Ascending aorta (tissue), 2 donors: ENCODE data around the gene VSIG10L. TPM values are rescaled to one million over a fixed set of nuclear protein-coding genes. Genes with fewer than 3 reads are reported as not detected.

Experiments
- DNase-seq, 2 donors: peaks; one replicate each; pipeline ENCODE4 v3.0.0-alpha.2; 2019; ENCODE audit warnings: low spot score in 2 of 2
- H3K27ac ChIP-seq, 2 donors: fragments of 200-600 bp; sonication (generic); one replicate each; pipeline ENCODE4 v1.5.1; 2016 to 2017; ENCODE audit warnings: mild to moderate bottlenecking in 1 of 2
- H3K27me3 ChIP-seq: fragments of 200-600 bp; sonication (generic); one replicate; pipeline ENCODE4 v1.5.1; 2017
- H3K36me3 ChIP-seq, 2 donors: fragments of 200-600 bp; sonication (generic); one replicate each; pipeline ENCODE4 v1.5.1; 2016
- H3K4me1 ChIP-seq, 2 donors: fragments of 200-600 bp; sonication (generic); one replicate each; pipeline ENCODE4 v1.5.1; 2016 to 2017; ENCODE audit warnings: mild to moderate bottlenecking in 1 of 2
- H3K4me3 ChIP-seq, 2 donors: fragments of 200-600 bp; sonication (generic); one replicate each; pipeline ENCODE4 v1.5.1; 2016 to 2017; ENCODE audit warnings: mild to moderate bottlenecking in 1 of 2
- H3K9me3 ChIP-seq, 2 donors: fragments of 200-600 bp; sonication (generic); one replicate each; pipeline ENCODE4 v1.5.1; 2016
- intact Hi-C: fragments of 100-400 bp; cut with DNase I; formaldehyde crosslinking; loops from one replicate; pipeline ENCODE4 v1.15.1; 2023
- total RNA-seq: library from RNA; depleted of rRNA; stranded (reverse); fragments of >200 nt; gene quantifications from one replicate; pipeline ENCODE4 v1.1.0, GENCODE V29; 2016
- TF ChIP-seq, protein P1 (sequence below), 3 experiments: fragments of 200-600 bp in 2 of 3; fragments of 450-650 bp in 1 of 3; sonication (generic) in 2 of 3; IDR thresholded peaks; one replicate each; pipeline ENCODE4 v1.5.1; 2016 to 2019; ENCODE audit warnings: antibody characterized with exemption in 3 of 3, mild to moderate bottlenecking in 1 of 3, moderate library complexity in 1 of 3

The VSIG10L gene
- total RNA-seq, 1 donor from 2014 or later, result 1.4 TPM

- H3K27me3 ChIP-seq, result no peaks in the 10 kb centered on the region
- no peak overlapping the region for H3K4me3 ChIP-seq
- intact Hi-C loops, result no loop called here
- DNase-seq, result no peak
- TF ChIP-seq, protein P1, sequence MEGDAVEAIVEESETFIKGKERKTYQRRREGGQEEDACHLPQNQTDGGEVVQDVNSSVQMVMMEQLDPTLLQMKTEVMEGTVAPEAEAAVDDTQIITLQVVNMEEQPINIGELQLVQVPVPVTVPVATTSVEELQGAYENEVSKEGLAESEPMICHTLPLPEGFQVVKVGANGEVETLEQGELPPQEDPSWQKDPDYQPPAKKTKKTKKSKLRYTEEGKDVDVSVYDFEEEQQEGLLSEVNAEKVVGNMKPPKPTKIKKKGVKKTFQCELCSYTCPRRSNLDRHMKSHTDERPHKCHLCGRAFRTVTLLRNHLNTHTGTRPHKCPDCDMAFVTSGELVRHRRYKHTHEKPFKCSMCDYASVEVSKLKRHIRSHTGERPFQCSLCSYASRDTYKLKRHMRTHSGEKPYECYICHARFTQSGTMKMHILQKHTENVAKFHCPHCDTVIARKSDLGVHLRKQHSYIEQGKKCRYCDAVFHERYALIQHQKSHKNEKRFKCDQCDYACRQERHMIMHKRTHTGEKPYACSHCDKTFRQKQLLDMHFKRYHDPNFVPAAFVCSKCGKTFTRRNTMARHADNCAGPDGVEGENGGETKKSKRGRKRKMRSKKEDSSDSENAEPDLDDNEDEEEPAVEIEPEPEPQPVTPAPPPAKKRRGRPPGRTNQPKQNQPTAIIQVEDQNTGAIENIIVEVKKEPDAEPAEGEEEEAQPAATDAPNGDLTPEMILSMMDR (IDR thresholded peaks at IDR 0.05), result no peak
- peaks cover 0 to 3% of the 10 kb centered on the region in 2 donors for H3K4me1 ChIP-seq
- H3K27ac ChIP-seq, result no peak overlapping the region
- H3K9me3 ChIP-seq, result no peaks in the 10 kb centered on the region
- H3K36me3 ChIP-seq, result no peaks in the 10 kb centered on the region
Measured at GRCh38 chr19:51326216-51327065, 15.5 kb downstream of the VSIG10L start.

GRCh38 chr19:51325161-51325976 lies 16.6 kb downstream of the VSIG10L start:
- no peak for DNase-seq
- H3K27me3 ChIP-seq, result no peaks in the 10 kb centered on the region
- H3K27ac ChIP-seq, result no peak overlapping the region
- H3K4me1 ChIP-seq, result peaks cover 0 to 3% of the 10 kb centered on the region in 2 donors
- H3K9me3 ChIP-seq, result no peaks in the 10 kb centered on the region
- H3K4me3 ChIP-seq, result no peak overlapping the region
- intact Hi-C loops, result no loop called here
- no peaks in the 10 kb centered on the region for H3K36me3 ChIP-seq
- TF ChIP-seq, protein P1 (IDR thresholded peaks at IDR 0.05), result no peak

- no peak for DNase-seq
- intact Hi-C loops, result no loop called here
- no peaks in the 10 kb centered on the region for H3K27me3 ChIP-seq
Measured at GRCh38 chr19:51324167-51324481, 17.8 kb downstream of the VSIG10L start.

DNA sequence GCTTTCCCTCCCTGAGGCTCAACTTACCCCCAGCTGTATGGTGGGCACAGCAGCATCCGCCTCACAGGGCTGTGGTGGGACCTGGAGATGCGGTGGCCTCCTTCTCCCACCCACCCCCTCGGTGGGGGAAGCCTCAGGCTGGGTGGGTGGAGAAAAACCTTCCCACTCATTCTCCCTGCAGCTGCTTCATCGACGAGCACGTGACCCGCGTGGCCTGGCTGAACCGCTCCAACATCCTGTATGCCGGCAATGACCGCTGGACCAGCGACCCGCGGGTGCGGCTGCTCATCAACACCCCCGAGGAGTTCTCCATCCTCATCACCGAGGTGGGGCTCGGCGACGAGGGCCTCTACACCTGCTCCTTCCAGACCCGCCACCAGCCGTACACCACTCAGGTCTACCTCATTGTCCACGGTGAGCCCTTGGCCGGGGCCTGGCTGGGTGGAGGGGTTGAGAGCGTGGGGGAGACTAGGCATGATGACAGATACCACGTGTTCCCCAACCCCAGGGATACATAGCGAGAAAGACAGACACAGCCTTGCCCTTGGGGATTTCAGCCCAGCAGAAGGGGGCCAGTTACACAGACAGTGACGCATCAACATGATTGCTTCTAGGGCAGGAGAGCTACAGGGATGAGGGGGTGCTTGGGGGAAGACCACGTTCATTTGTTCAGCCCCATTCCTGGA lies 18.3 kb downstream of the VSIG10L start:
- TF ChIP-seq, protein P1 (IDR thresholded peaks at IDR 0.05), result no peak
- Histone ChIP-seq H3K27me3 (no peaks in the 10 kb centered on the region), H3K4me1 (peaks cover 0 to 3% of the 10 kb centered on the region in 2 donors), H3K9me3 (no peaks in the 10 kb centered on the region), H3K4me3 (no peak overlapping the region), H3K27ac (no peak overlapping the region), H3K36me3 (no peaks in the 10 kb centered on the region)
- intact Hi-C loops, result no loop called here
- no peak for DNase-seq

More at GRCh38 chr19:51324167-51324481, 17.8 kb downstream of the VSIG10L start:
- Histone ChIP-seq H3K9me3 (no peaks in the 10 kb centered on the region), H3K27ac (no peak overlapping the region), H3K36me3 (no peaks in the 10 kb centered on the region), H3K4me3 (no peak overlapping the region), H3K4me1 (peaks cover 0 to 3% of the 10 kb centered on the region in 2 donors)
- TF ChIP-seq, protein P1 (IDR thresholded peaks at IDR 0.05), result no peak

- H3K4me1 ChIP-seq, result no peaks in the 10 kb centered on the region
- intact Hi-C loops, result no loop called here
- no peaks in the 10 kb centered on the region for H3K9me3 ChIP-seq
- H3K27me3 ChIP-seq, result no peaks in the 10 kb centered on the region
- H3K36me3 ChIP-seq, result no peaks in the 10 kb centered on the region
- no peak overlapping the region for H3K4me3 ChIP-seq
- no peak for DNase-seq
- TF ChIP-seq, protein P1 (IDR thresholded peaks at IDR 0.05), result no peak
- no peak overlapping the region for H3K27ac ChIP-seq
Measured at GRCh38 chr19:51321799-51322198, 20.1 kb downstream of the VSIG10L start.
